AG04450 (cell line): ENCODE measurements around the gene LRMDA. TPM values are rescaled to one million over a fixed set of nuclear protein-coding genes. Genes with fewer than 3 reads are reported as not detected.

Source experiments
- CTCF ChIA-PET: fragments of 300-600, 350-600 bp; formaldehyde crosslinking; extraction: SDS; loops from one replicate; lab custom pipeline; 2022; ENCODE audit warnings: antibody characterized with exemption, inconsistent platforms; lab: Charles Lee
- POLR2A ChIA-PET: fragments of 350-600 bp; formaldehyde crosslinking; extraction: SDS; loops from one replicate; lab custom pipeline; 2021; ENCODE audit warnings: antibody characterized with exemption, inconsistent platforms; lab: Yijun Ruan, JAX
- DNase-seq: peaks from one replicate; pipeline ENCODE4 v3.0.0-alpha.2; 2011; ENCODE audit warnings: low read depth, low spot score
- H3K27ac ChIP-seq: one replicate; pipeline ENCODE4 v1.5.1; 2012; ENCODE audit warnings: low read depth, low read length, control low read depth
- H3K27me3 ChIP-seq: one replicate; pipeline ENCODE4 v1.6.0; 2012; ENCODE audit warnings: low read length; ENCODE audit not compliant: control insufficient read depth, insufficient read depth
- H3K4me3 ChIP-seq: 2 replicates; pipeline ENCODE4 v1.5.1; 2011; ENCODE audit warnings: mild to moderate bottlenecking, low read depth, low read length, control low read depth
- H3K9me3 ChIP-seq: 2 replicates; pipeline ENCODE4 v1.5.1; 2012; ENCODE audit warnings: low read length; ENCODE audit not compliant: control insufficient read depth, insufficient read depth
- CTCF ChIP-seq: IDR thresholded peaks from 2 replicates; pipeline ENCODE4 v1.5.1; 2011; ENCODE audit warnings: low read depth, low read length, control low read depth, inconsistent platforms
- polyA plus RNA-seq: library from polyadenylated mRNA; depleted of rRNA; stranded (reverse); fragments of >200 nt; gene quantifications from 2 replicates; pipeline ENCODE4 v1.2.3, GENCODE V29; 2011

LRMDA gene
- polyA plus RNA-seq, 1 experiment = 0.12 TPM

- DNase-seq = no peak
- TF ChIP-seq CTCF = no peak
- H3K27ac ChIP-seq = no peak overlapping the region
- H3K27me3 ChIP-seq = no peaks in the 10 kb centered on the region
- H3K4me3 ChIP-seq = no peak overlapping the region
- CTCF ChIA-PET = no interaction called here
- no peaks in the 10 kb centered on the region for H3K9me3 ChIP-seq
- POLR2A ChIA-PET = interaction anchor here (0.7 kb wide), 1 partner anchor 47 kb away, joined by 9 read pairs; no protein-coding TSS in a partner anchor
Measured at GRCh38 chr10:76299501-76299900, 868.1 kb downstream of the LRMDA start.

GRCh38 chr10:76301211-76301610 lies 869.8 kb downstream of the LRMDA start:
- TF ChIP-seq CTCF = no peak
- no peak overlapping the region for H3K4me3 ChIP-seq
- H3K27ac ChIP-seq = no peak overlapping the region
- POLR2A ChIA-PET = no interaction called here
- no peaks in the 10 kb centered on the region for H3K27me3 ChIP-seq
- no peak for DNase-seq
- CTCF ChIA-PET = interaction anchor here (0.6 kb wide), 1 partner anchor 62 kb away, joined by 3 read pairs; no protein-coding TSS in a partner anchor
- no peaks in the 10 kb centered on the region for H3K9me3 ChIP-seq

GRCh38 chr10:76301950-76302349 lies 870.5 kb downstream of the LRMDA start:
- Histone ChIP-seq H3K27ac (no peak overlapping the region), H3K4me3 (no peak overlapping the region), H3K27me3 (no peaks in the 10 kb centered on the region), H3K9me3 (no peaks in the 10 kb centered on the region)
- POLR2A ChIA-PET = no interaction called here
- TF ChIP-seq CTCF = no peak
- no peak for DNase-seq
- CTCF ChIA-PET = no interaction called here

- ChIA-PET CTCF (interaction anchor here (1.2 to 1.7 kb wide), 2 partner anchors 10 to 266 kb away, joined by 3 to 8 read pairs; no protein-coding TSS in a partner anchor), POLR2A (no interaction called here)
- no peak for DNase-seq
- no peaks in the 10 kb centered on the region for H3K9me3 ChIP-seq
- no peaks in the 10 kb centered on the region for H3K27me3 ChIP-seq
- TF ChIP-seq CTCF = no peak
- no peak overlapping the region for H3K27ac ChIP-seq
- H3K4me3 ChIP-seq = no peak overlapping the region
Measured at GRCh38 chr10:76302481-76302880, 871.1 kb downstream of the LRMDA start.

GRCh38 chr10:76302961-76303630 lies 871.7 kb downstream of the LRMDA start:
- no peaks in the 10 kb centered on the region for H3K9me3 ChIP-seq
- ChIA-PET CTCF (interaction anchor here (0.6 to 1.7 kb wide), 10 partner anchors 9 to 902 kb away, joined by 3 to 8 read pairs (median 4); partner anchors contain the start of gene ZNF503), POLR2A (interaction anchor here (0.7 to 1.5 kb wide), 3 partner anchors 50 to 279 kb away, joined by 3 to 11 read pairs (median 6); no protein-coding TSS in a partner anchor)
- H3K27ac ChIP-seq = no peak overlapping the region
- H3K27me3 ChIP-seq = no peaks in the 10 kb centered on the region
- no peak for DNase-seq
- TF ChIP-seq CTCF = no peak
- H3K4me3 ChIP-seq = no peak overlapping the region
